Keratinocyte (primary cell): ENCODE data around the gene RAB8B. TPM values are rescaled to one million over a fixed set of nuclear protein-coding genes. Genes with fewer than 3 reads are reported as not detected.

Experiments used
- DNase-seq: peaks from one replicate; pipeline ENCODE4 v3.0.0-alpha.2; 2011; ENCODE audit warnings: low read depth, missing footprints, low spot score
- FAIRE-seq: peaks from 2 replicates; lab custom pipeline; 2011; peaks lifted over from hg19 to GRCh38; lab: Jason Lieb, UNC
- H2AFZ ChIP-seq: 2 replicates; pipeline ENCODE4 v1.6.0; 2012; ENCODE audit warnings: low read length, control low read depth, inconsistent platforms; ENCODE audit not compliant: control insufficient read depth
- H3K27ac ChIP-seq: 2 replicates; pipeline ENCODE4 v1.5.1; 2011; ENCODE audit warnings: low read length; ENCODE audit not compliant: control insufficient read depth, insufficient read depth
- H3K27me3 ChIP-seq: 3 replicates; pipeline ENCODE4 v1.6.0; 2011; ENCODE audit warnings: low read length; ENCODE audit not compliant: control insufficient read depth, insufficient read depth; ENCODE audit errors: extremely low read depth
- H3K36me3 ChIP-seq, 2 experiments: 2 replicates in 1 of 2; 3 replicates in 1 of 2; pipeline ENCODE4 v1.5.1; 2011; ENCODE audit warnings: low read length in 2 of 2, mild to moderate bottlenecking in 1 of 2; ENCODE audit not compliant: control insufficient read depth in 2 of 2, insufficient read depth in 2 of 2; ENCODE audit errors: extremely low read depth in 1 of 2
- H3K4me1 ChIP-seq: 3 replicates; pipeline ENCODE4 v1.5.1; 2011; ENCODE audit warnings: low read length; ENCODE audit not compliant: control insufficient read depth, insufficient read depth; ENCODE audit errors: extremely low read depth
- H3K4me2 ChIP-seq: 3 replicates; pipeline ENCODE4 v1.6.0; 2011; ENCODE audit warnings: low read depth, low read length; ENCODE audit not compliant: control insufficient read depth, insufficient read depth; ENCODE audit errors: extremely low read depth
- H3K4me3 ChIP-seq, 3 experiments: fragments of 200-600 bp in 1 of 3; sonication (generic) in 1 of 3; 2 replicates in 2 of 3; 3 replicates in 1 of 3; pipeline ENCODE4 v1.5.1; 2011 to 2016; ENCODE audit warnings: low read length in 3 of 3, mild to moderate bottlenecking in 3 of 3, control low read depth in 2 of 3, inconsistent platforms in 1 of 3, low read depth in 1 of 3, mixed read lengths in 1 of 3, mixed run types in 1 of 3, moderate library complexity in 1 of 3; ENCODE audit not compliant: control insufficient read depth in 2 of 3, insufficient read depth in 2 of 3; ENCODE audit errors: extremely low read depth in 1 of 3
- H3K79me2 ChIP-seq: 2 replicates; pipeline ENCODE4 v1.6.0; 2012; ENCODE audit warnings: low read length; ENCODE audit not compliant: control insufficient read depth, insufficient read depth
- H3K9ac ChIP-seq: 3 replicates; pipeline ENCODE4 v1.6.0; 2011; ENCODE audit warnings: low read length; ENCODE audit not compliant: control insufficient read depth, insufficient read depth; ENCODE audit errors: extremely low read depth
- H3K9me1 ChIP-seq: 3 replicates; pipeline ENCODE4 v1.6.0; 2011; ENCODE audit warnings: low read length; ENCODE audit not compliant: control insufficient read depth, insufficient read depth; ENCODE audit errors: extremely low read depth
- H3K9me3 ChIP-seq: 2 replicates; pipeline ENCODE4 v1.5.1; 2012; ENCODE audit warnings: low read depth, low read length; ENCODE audit not compliant: control insufficient read depth
- H4K20me1 ChIP-seq: 3 replicates; pipeline ENCODE4 v1.6.0; 2011; ENCODE audit warnings: low read length; ENCODE audit not compliant: control insufficient read depth, insufficient read depth; ENCODE audit errors: extremely low read depth
- CTCF ChIP-seq, 3 experiments: IDR thresholded peaks in 1 of 3; conservative IDR thresholded peaks in 1 of 3; optimal IDR thresholded peaks in 1 of 3; 2 replicates in 2 of 3; 3 replicates in 1 of 3; pipeline versions ENCODE3 to v1.5.1; 2011; ENCODE audit warnings: low read length in 3 of 3, mild to moderate bottlenecking in 3 of 3, moderate library complexity in 2 of 3, control low read depth in 1 of 3, inconsistent platforms in 1 of 3; ENCODE audit not compliant: insufficient read depth in 2 of 3; ENCODE audit errors: extremely low read depth in 1 of 3
- EZH2 ChIP-seq: IDR thresholded peaks from one replicate; pipeline ENCODE4 v1.6.1; 2012; ENCODE audit warnings: inconsistent platforms, mild to moderate bottlenecking, low read length, moderate library complexity
- dilution Hi-C: fragments of 300-500 bp; cut with MboI; formaldehyde crosslinking; loops from one replicate; pipeline ENCODE4 v1.7.0; 2020; ENCODE audit warnings: low sequenced_read_pairs; ENCODE audit not compliant: extremely low pct_ligation_motif_present
- polyA plus RNA-seq, 5 experiments: library from polyadenylated mRNA; depleted of rRNA in 3 of 5; stranded (reverse) in 3 of 5; stranded (forward) in 1 of 5; unstranded in 1 of 5; fragments of >200 nt; gene quantifications; 1 replicate in 1 of 5; 2 replicates in 3 of 5; 3 replicates in 1 of 5; pipeline versions ENCODE4 v1.2.1 to v1.2.3, GENCODE V29; 2011 to 2012; ENCODE audit warnings: missing spikeins in 2 of 5, low read depth in 1 of 5, low replicate concordance in 1 of 5

RAB8B gene
- polyA plus RNA-seq, 1 donor (not counting 4 experiments of a cell fraction or from before 2014, with no cell fraction given), result 31.2 TPM

DNA sequence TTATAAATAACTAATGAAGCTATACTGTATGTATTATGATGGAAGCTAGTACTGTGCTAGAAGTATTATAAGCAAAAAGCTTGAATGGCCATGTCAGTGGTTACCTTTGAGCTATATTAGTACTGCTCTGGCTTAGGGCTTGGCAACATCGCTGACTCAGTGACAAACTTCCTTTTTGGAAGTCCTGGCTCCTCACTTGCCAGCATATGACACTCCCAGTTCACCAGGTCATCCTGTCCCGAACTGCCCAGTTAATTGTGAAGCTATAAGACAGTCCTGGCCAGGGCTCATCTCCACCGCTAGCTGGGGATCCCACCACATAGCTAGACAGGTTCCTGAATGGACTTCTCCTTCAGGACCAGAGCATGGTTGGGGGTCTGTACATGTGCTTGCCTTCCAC lies 31.9 kb downstream of the RAB8B start:
- Histone ChIP-seq H3K27me3 (no peaks in the 10 kb centered on the region), H2AFZ (no peak overlapping the region), H3K9me1 (no peaks in the 10 kb centered on the region), H4K20me1 (no peaks in the 10 kb centered on the region), H3K36me3 (peaks cover 0 to 3% of the 10 kb centered on the region in 2 experiments), H3K9me3 (no peaks in the 10 kb centered on the region), H3K9ac (no peak overlapping the region), H3K79me2 (peaks cover 9% of the 10 kb centered on the region), H3K4me2 (no peak overlapping the region), H3K27ac (no peak overlapping the region), H3K4me1 (peaks cover 24% of the 10 kb centered on the region), H3K4me3 (no peak overlapping the region)
- dilution Hi-C loops, result no loop called here
- TF ChIP-seq EZH2 (no peak), CTCF (optimal IDR thresholded peaks at IDR 0.05 in 1 of 3, IDR thresholded peaks at IDR 0.05 in 1 of 3, conservative IDR thresholded peaks at IDR 0.05 in 1 of 3; ENCODE audit: extremely low read depth in 1 of 3, insufficient read depth in 2 of 3, low read length in 3 of 3) (no peak)
- no peak for FAIRE-seq
- DNase-seq, result no peak

DNA sequence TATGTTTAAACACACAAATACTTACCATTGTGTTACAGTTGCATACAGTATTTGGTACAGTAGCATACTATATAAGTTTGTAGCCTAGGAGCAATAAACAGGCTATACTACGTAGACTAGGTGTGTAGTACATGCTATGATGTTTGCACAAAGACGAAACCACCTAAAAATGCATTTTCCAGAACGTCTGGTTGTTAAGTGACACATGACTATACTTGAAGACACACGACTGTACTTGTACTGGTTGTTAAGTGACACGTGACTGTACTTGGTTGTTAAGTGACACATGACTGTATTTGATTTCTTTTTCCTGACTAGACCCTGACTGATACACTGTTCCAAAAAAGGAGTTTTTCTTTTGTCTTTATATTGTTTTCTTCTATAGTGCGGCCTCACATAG lies 34.1 kb downstream of the RAB8B start:
- dilution Hi-C loops, result no loop called here
- H3K9me1 ChIP-seq, result no peaks in the 10 kb centered on the region
- no peak overlapping the region for H3K4me2 ChIP-seq
- TF ChIP-seq EZH2 (no peak), CTCF (optimal IDR thresholded peaks at IDR 0.05 in 1 of 3, IDR thresholded peaks at IDR 0.05 in 1 of 3, conservative IDR thresholded peaks at IDR 0.05 in 1 of 3; ENCODE audit: extremely low read depth in 1 of 3, insufficient read depth in 2 of 3, low read length in 3 of 3) (no peak)
- FAIRE-seq (no peak), DNase-seq (no peak)
- no peak overlapping the region for H3K9ac ChIP-seq
- H3K27me3 ChIP-seq, result no peaks in the 10 kb centered on the region
- no peaks in the 10 kb centered on the region for H3K9me3 ChIP-seq
- no peak overlapping the region for H3K27ac ChIP-seq
- no peak overlapping the region for H3K4me3 ChIP-seq
- H3K4me1 ChIP-seq, result peaks cover 15% of the 10 kb centered on the region
- peaks cover 9% of the 10 kb centered on the region for H3K79me2 ChIP-seq
- peaks cover 0 to 3% of the 10 kb centered on the region in 2 experiments for H3K36me3 ChIP-seq
- H2AFZ ChIP-seq, result no peak overlapping the region
- no peaks in the 10 kb centered on the region for H4K20me1 ChIP-seq
